B cell (primary cell): ENCODE measurements around the gene SCGB1C2.

Experiments used
- EZH2 ChIP-seq: IDR thresholded peaks from 2 replicates; pipeline ENCODE4 v1.6.1; 2012; ENCODE audit warnings: borderline replicate concordance, low read depth, mild to moderate bottlenecking, moderate library complexity, low read length; ENCODE audit not compliant: insufficient read depth, poor library complexity, severe bottlenecking
- TF ChIP-seq, protein P1 (sequence below): fragments of 200-600 bp; IDR thresholded peaks from one replicate; pipeline ENCODE4 v1.8.0; 2022; ENCODE audit warnings: antibody characterized with exemption, mild to moderate bottlenecking

DNA sequence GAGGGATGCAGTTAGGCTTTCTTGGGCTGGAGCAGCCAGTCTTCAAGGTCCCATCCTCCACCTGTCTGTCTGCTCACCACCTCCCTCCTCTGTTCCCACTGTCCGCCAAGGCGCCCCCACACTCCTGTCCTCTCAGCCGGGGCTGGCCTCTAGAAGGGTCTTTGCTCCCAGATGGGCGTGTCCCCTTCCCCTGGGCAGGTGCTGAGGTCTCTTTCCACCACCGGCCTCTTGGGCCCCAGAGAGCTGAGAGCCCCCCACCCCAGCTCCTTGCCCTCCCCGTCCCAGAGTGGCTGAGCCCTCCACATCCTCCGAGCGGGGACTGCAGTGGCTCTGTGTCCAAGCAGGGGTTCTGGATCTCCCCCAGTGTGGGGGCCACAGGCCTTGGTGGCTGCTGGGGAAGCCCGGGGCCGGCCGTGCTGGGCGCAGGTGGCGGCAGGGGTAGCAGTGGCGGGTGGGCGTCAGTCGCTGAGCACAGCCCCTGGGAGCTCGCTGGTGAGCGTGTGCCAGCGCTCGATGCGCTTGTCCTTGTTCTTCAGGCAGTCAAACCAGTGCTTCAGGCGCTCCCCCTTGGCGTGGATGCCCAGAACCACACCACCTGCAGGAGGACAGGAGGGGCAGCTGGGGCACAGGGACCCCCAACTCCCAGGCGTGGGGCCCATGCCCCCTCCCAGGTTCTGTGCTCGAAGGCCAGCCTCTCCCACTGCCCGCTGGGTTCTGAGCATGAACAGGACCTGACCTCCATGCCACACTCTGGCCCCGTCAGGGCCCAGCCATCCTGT lies 9.8 kb downstream of the SCGB1C2 start:
- TF ChIP-seq, protein P1, sequence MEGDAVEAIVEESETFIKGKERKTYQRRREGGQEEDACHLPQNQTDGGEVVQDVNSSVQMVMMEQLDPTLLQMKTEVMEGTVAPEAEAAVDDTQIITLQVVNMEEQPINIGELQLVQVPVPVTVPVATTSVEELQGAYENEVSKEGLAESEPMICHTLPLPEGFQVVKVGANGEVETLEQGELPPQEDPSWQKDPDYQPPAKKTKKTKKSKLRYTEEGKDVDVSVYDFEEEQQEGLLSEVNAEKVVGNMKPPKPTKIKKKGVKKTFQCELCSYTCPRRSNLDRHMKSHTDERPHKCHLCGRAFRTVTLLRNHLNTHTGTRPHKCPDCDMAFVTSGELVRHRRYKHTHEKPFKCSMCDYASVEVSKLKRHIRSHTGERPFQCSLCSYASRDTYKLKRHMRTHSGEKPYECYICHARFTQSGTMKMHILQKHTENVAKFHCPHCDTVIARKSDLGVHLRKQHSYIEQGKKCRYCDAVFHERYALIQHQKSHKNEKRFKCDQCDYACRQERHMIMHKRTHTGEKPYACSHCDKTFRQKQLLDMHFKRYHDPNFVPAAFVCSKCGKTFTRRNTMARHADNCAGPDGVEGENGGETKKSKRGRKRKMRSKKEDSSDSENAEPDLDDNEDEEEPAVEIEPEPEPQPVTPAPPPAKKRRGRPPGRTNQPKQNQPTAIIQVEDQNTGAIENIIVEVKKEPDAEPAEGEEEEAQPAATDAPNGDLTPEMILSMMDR, result no peak
- no peak for TF ChIP-seq EZH2
